Suppressor macrophage treated with lipopolysaccharide for 1 hour (primary cell): ENCODE measurements around the gene SERPINA5.
"Not testable (repeated sequence)": the region's sequence is repeated elsewhere in the genome, so short reads cannot be mapped to it uniquely, and the experiment has no call there.

ENCODE experiments used
- DNase-seq, 3 donors: peaks; one replicate each; pipeline ENCODE4 v3.0.0-alpha.2; 2020 to 2022

The SERPINA5 gene

DNA sequence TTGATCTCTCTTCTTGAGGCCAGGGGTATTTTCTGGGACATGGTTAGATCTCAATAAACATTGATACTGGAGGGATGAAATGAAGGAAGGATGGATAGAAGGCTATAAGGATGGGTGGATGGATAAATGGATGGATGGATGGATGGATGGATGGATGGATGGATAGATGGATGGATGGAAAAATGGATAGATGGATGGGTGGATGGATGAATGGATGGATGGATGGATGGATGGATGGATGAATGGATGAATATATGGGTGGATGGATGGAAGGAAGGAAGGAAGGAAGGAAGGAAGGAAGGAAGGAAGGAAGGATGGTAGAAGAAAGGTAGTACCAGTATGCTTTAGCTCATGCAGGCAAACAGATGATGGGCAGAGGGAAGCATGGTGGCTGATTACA is 3.8 kb upstream of the SERPINA5 start:
- not testable (repeated sequence) for DNase-seq

GRCh38 chr14:94578712-94579111 is 2.5 kb upstream of the SERPINA5 start:
- no peak for DNase-seq

DNA sequence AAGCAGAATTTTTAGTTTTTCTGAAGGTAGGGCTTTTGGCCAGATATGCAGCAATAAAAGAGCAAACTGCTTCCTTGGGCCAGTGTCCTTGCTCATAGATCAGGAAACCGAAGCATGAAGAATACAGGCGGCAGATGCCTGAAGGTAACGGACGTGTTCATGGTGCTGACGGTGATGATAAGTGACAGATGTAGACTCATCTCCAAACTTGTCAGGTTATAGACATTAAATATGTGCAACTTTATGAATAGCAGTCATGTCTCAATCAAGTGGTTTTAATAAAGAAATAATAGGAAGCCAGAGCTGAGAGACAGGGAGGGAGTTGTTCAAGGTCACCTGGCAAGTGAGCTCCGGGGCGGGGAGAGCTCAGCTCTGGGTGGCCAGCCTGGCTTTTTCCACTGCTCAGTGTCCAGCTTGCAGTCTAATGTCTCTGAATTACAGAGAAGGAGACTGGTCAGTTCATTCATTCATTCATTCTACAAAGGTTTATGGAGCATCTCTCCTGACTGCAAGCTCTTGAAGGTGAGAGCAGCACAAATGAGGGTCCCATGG is 1.0 kb downstream of the SERPINA5 start:
- DNase-seq, result no peak

- DNase-seq, result no peak
Measured at GRCh38 chr14:94582851-94583250, 1.6 kb downstream of the SERPINA5 start.

- no peak for DNase-seq
Measured at GRCh38 chr14:94583557-94583956, 2.3 kb downstream of the SERPINA5 start.

GRCh38 chr14:94584591-94585280 is 3.5 kb downstream of the SERPINA5 start:
- no peak for DNase-seq

GRCh38 chr14:94586635-94587034 is 5.4 kb downstream of the SERPINA5 start:
- DNase-seq, result no peak

DNA sequence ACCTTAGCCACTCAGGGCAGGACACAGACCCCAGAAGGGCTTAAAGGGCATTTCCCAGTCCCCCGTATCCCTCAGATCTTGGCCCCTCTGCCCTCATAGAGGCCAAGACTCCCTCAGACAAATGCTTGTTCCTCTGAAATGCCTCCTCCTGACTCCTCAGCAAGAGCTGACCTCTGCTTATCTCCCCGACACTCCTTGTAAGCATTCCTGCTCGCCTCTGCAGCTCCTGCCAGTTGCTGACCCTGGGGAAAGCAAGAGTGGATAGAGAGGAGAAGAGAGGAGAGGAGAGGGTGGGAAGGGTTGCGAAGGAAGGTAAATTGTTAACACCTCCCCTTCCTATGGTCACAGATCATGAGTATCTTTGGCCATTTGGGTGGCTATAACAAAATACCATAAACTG is 7.1 kb downstream of the SERPINA5 start:
- DNase-seq, result no peak

DNA sequence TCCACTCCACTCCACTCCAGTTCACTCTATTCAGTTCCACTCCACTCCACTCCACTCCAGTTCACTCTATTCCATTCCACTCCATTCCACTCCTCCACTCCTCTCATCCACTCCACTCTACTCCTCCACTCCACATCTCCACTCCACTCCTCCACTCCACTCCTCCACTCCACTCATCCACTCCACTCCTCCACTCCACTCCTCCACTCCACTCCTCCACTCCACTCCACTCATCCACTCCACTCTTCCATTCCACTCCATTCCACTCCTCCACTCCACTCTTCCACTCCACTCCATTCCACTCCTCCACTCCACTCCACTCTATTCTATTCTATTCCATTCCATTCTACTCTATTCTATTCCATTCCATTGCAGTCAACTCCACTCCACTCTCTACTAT is 9.8 kb downstream of the SERPINA5 start:
- DNase-seq, result no peak

- DNase-seq, result no peak
Measured at GRCh38 chr14:94591871-94592270, 10.6 kb downstream of the SERPINA5 start.

- DNase-seq, result no peak
Measured at GRCh38 chr14:94592457-94592856, 11.2 kb downstream of the SERPINA5 start.

DNA sequence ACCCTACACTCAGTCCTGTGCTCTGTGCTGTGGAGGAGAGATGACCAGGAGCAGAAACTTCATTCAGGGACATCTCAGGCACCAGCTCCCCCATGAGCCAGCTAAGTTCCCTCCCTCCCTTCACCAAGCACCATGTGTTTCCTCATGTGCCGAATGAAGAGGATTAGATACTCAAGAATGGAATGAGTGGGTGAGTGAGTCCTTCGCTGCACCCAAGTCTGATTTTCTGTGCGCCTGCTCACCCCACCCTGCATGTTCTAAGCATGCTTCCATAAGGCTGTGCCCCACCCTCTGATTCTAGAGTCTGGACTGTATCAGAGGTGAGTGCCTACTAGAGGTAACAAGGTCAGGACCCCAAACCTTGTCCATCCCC is 12.1 kb downstream of the SERPINA5 start:
- no peak for DNase-seq

DNA sequence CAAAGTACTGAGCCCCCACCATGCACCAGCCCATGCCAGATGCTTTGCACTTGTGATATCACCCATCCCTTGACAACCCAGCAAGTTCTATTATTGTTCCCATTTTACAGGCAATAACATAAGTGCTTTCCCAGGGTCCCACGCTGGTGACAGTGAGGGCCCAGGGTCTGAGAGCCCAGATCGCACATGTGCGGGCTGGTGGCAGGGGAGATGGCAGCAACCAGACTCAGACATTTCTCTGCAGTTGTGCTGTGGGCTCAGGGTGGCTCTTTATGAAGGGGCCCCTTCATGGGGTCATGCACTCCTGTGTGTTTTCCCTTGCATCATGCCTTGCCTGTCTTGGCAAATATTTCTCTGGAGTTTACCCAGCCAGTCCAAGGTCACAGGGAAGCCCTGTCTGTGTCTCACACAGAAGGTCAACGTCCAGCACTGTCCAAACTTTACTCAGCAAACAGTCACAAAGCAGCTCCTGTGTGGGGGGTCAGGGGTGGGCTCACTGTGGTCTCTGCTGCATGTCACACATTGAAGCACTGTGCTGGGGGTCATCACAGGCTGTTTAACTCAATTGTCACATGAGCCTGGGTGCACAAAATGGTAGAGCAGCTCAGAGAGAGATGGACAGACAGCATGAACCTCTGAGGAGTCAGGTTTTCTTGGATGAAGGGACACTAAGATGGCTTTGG is 12.7 kb downstream of the SERPINA5 start:
- no peak for DNase-seq

- DNase-seq, result no peak
Measured at GRCh38 chr14:94594441-94594840, 13.2 kb downstream of the SERPINA5 start.

DNA sequence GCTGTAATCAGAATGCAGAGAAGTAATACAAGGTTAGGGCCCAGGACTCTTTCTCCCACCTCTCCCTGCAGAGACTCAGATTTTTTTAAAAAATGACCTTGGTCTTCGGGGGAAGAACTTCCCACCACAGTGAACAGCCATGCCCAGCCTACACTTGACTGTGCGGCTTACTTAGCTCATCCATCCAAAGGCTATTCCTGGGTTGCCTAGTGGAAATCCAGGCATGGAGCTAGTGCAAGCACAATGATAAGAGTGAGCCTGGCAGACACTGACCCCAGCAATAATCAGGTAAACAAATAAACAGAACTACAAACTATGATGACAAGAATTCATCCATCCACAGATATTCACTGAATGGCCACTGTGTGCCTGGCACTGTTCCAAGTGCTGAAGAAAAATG is 14.7 kb downstream of the SERPINA5 start:
- no peak for DNase-seq

- DNase-seq, result no peak
Measured at GRCh38 chr14:94596361-94596760, 15.1 kb downstream of the SERPINA5 start.

GRCh38 chr14:94597788-94598187 is 16.6 kb downstream of the SERPINA5 start:
- no peak for DNase-seq

GRCh38 chr14:94598506-94598815 is 17.2 kb downstream of the SERPINA5 start:
- DNase-seq, result no peak

GRCh38 chr14:94598816-94599655 is 17.8 kb downstream of the SERPINA5 start:
- DNase-seq, result peak in 2 of 3 donors; percentile 7 to 13

- no peak for DNase-seq
Measured at GRCh38 chr14:94599656-94600004, 18.4 kb downstream of the SERPINA5 start.

- DNase-seq, result no peak
Measured at GRCh38 chr14:94600148-94600545, 18.9 kb downstream of the SERPINA5 start.

- peak in 2 of 3 donors; percentile 5 to 24 for DNase-seq
Measured at GRCh38 chr14:94601884-94602391, 20.7 kb downstream of the SERPINA5 start.

- no peak for DNase-seq
Measured at GRCh38 chr14:94602722-94603121, 21.5 kb downstream of the SERPINA5 start.

GRCh38 chr14:94605361-94605760 is 24.1 kb downstream of the SERPINA5 start:
- no peak for DNase-seq
